Upper lobe of left lung (tissue), 4 donors: ENCODE results near the gene DRAM1.

Experiments used
- CTCF ChIP-seq, 6 experiments: fragments of 450-650 bp in 4 of 6; fragments of 200-600 bp in 2 of 6; sonication (generic) in 2 of 6; IDR thresholded peaks; one replicate each; pipeline ENCODE4 v1.5.1; 2016 to 2019; ENCODE audit warnings: antibody characterized with exemption in 6 of 6
- POLR2A ChIP-seq, 4 donors: fragments of 450-650 bp; IDR thresholded peaks; one replicate each; pipeline ENCODE4 v1.5.1; 2016 to 2017; ENCODE audit warnings: antibody characterized with exemption in 4 of 4, mild to moderate bottlenecking in 2 of 4
- POLR2AphosphoS5 ChIP-seq, 2 donors: sonication (generic); formaldehyde crosslinking; IDR thresholded peaks; one replicate each; pipeline ENCODE4 v1.5.1; 2017; ENCODE audit warnings: antibody characterized with exemption in 2 of 2

- TF ChIP-seq POLR2AphosphoS5 (IDR thresholded peaks at IDR 0.05) (no peak), POLR2A (IDR thresholded peaks at IDR 0.05) (no peak), CTCF (IDR thresholded peaks at IDR 0.05) (no peak)
Measured at GRCh38 chr12:101892794-101893193, 15.4 kb downstream of the DRAM1 start.
